ENCODE data around the gene TRAK1.
A peak's percentile ranks its signal among the peaks of the same experiment; 100 is the strongest.

Gene TRAK1

GRCh38 chr3:42117175-42118008 is 26.2 kb downstream of the TRAK1 start:
- Histone ChIP-seq H3K27ac (peak overlapping the region; percentile 26 to 36), H3K4me3 (no peak overlapping the region)
- no peak for DNase-seq (ENCODE audit: low spot score)
- peak; percentile 30 for TF ChIP-seq CTCF (IDR thresholded peaks at IDR 0.05)

DNA sequence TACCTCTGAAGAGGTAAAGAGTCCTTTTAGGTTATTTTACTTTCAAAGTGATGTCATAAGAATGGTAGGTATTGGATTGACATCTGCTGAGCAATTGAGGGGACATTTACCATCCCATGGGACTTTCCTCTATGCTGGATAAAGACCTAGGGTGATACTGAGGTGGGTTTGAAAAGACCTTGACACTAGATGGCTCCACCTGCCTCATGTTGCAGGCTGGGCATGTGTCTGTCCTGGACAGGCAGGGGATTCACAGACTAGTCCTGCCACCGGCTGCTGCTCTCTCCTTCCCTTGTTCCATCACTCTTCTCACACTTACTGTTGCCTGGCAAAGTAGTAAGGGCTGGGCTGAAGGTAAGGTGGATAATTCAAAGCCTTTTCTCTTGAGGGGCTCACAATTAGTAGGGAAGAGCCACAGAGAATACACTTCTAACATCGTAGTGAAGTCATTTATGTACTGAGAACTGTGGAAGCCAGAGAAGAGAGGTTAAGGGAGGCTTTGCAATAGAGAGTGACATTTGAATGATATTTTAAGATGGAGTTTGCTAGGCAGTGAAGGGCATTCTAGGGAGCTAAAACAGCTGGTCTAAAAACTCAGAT is 27.7 kb downstream of the TRAK1 start:
- Histone ChIP-seq H3K27ac (peak overlapping the region; percentile 9 to 54), H3K4me3 (no peak overlapping the region)
- no peak for TF ChIP-seq CTCF (IDR thresholded peaks at IDR 0.05)
- DNase-seq (ENCODE audit: low spot score), result no peak

DNA sequence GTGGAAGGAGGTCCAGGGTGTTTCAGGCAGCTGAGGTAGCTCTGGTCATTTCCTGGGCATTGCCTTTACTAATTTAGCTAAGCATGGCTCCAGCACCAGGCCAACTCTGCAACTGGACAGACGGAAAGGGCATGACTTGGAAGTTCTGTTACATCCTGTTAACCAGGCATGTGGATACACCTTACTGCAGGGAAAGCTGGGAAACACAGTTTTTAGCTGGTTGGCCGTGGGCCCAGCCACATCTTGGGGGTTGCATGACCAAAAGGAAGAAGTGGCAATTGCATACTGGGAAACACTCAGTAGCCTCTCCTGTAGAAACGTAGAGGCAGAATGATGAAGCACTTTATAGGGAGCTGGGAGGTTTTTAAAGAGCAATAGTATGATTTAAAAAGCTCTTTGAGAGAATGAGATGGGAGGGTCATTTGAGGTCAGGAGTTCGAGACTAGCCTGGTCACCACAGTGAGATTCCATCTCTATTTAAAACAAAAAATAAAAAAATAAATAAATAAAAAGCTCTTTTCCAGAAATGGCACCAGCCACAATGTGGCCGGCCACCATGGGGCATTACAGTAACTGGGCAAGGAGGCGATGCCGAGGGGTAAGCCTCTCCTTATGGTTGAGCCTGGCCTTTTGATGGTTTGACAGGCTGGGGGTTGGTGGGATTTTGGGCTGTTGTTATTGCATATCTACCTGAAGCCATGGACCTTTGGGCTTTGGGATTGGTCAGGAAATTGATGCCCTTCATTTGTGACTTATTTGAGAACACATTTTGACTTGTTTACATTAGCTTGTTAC is 28.6 kb downstream of the TRAK1 start:
- no peak for TF ChIP-seq CTCF (IDR thresholded peaks at IDR 0.05)
- DNase-seq (ENCODE audit: low spot score), result no peak
- H3K27ac ChIP-seq, result peak overlapping the region in 1 of 2 donors; percentile 54

DNA sequence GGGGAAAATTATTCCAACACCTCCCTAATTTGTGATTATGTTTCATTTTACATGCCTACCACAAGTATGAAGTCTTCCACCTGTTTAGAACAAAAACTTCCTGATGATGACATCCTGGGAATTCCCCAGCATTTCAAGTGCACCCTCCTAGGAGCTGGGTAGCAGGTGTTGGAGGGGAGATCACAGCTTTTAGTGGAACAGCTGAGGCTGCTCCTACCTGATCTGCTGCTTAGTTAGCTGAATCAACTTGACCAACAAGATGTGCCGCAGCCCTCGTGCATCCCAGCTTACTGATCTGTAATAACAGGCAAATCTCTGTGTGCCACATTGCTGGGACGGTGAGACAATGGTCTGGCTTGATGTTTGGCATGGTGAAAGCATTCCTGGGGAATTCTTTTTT is 29.7 kb downstream of the TRAK1 start:
- Histone ChIP-seq H3K27ac (no peak overlapping the region), H3K4me3 (no peak overlapping the region)
- no peak for DNase-seq (ENCODE audit: low spot score)
- TF ChIP-seq CTCF (IDR thresholded peaks at IDR 0.05), result no peak

More for the DNA sequence above, 28.6 kb downstream of the TRAK1 start:
- no peak overlapping the region for H3K4me3 ChIP-seq

DNA sequence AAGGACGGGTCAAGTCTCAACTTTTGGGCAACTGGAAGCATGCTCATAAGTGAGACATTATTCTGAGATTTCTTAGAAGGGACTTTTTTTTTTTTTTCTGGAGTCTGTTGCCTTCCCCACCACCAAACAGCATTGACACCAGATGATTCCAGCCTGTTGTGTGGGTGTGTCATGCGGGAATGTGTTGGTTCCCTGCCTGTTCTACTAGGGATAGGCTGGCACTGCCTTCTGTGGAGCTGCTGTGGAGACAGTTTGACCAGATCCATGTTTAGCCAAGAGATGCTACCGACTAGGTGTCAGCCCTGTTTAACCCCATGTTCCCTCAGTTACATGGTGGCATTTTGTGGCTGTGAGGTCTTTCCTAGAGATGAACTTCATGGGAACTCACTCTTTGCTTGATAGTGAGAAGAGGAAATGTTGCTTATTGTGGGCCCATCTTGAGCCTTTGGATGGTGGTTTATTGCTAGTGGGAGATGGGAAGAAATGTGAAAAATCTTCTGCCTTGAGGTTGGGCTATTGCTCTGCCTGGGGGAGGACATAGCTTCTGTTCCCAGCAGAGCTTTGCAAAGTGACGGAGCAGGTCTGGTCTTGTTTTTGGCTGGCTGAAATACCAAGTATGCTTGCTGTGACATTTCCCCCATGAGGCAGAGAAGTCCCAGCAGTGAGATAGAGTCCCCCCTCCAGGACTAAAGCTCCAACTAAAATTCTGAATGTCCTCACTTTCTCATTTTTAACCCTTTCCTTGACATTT is 31.3 kb downstream of the TRAK1 start:
- DNase-seq (ENCODE audit: low spot score), result no peak
- TF ChIP-seq CTCF (IDR thresholded peaks at IDR 0.05), result no peak
- peak overlapping the region in 1 of 2 donors; percentile 9 for H3K27ac ChIP-seq

GRCh38 chr3:42123012-42123581 is 31.9 kb downstream of the TRAK1 start:
- H3K27ac ChIP-seq, result peak overlapping the region in 1 of 2 donors; percentile 9
- no peak for DNase-seq (ENCODE audit: low spot score)
- no peak for TF ChIP-seq CTCF (IDR thresholded peaks at IDR 0.05)
- no peak overlapping the region for H3K4me3 ChIP-seq

More for the DNA sequence above, 31.3 kb downstream of the TRAK1 start:
- no peak overlapping the region for H3K4me3 ChIP-seq

All from coronary artery (tissue), 2 donors.